ENCODE data around the gene MARCHF7. TPM values are rescaled to one million over a fixed set of nuclear protein-coding genes. Genes with fewer than 3 reads are reported as not detected.

The MARCHF7 gene
- total and polyA plus RNA-seq, 10 of the 15 experiments (the other 5 are each of a cell fraction or from before 2014, with no cell fraction given), result 39.4 to 111 (median 66.5) TPM

DNA sequence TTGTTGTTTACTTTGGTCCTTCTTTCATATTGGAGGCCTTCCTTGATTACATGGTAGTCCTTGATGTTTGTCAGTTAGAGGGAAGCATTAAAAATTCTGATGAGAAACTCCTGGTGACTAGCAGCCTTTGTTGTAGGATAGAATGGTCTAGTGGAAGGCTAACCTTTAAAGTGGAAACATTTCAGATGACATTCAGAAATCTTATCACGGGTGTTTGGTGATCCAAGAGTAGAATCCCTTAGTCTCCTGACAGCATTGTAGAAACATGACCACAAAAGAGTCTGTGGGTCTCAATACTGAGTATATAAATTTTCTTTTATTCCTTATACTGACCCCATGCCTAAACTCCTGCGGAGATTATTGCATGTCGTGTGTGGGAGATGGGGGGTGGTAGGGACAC is 13.4 kb downstream of the MARCHF7 start (continued):
- TF ChIP-seq, protein P1, sequence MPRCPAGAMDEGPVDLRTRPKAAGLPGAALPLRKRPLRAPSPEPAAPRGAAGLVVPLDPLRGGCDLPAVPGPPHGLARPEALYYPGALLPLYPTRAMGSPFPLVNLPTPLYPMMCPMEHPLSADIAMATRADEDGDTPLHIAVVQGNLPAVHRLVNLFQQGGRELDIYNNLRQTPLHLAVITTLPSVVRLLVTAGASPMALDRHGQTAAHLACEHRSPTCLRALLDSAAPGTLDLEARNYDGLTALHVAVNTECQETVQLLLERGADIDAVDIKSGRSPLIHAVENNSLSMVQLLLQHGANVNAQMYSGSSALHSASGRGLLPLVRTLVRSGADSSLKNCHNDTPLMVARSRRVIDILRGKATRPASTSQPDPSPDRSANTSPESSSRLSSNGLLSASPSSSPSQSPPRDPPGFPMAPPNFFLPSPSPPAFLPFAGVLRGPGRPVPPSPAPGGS (IDR thresholded peaks at IDR 0.05; ENCODE audit: borderline replicate concordance, insufficient read depth, low read depth, low read length, poor library complexity, severe bottlenecking), result no peak
- no peak for TF ChIP-seq RAD21 (IDR thresholded peaks at IDR 0.05; ENCODE audit: insufficient read depth, low read depth, low read length)
- TF ChIP-seq TBL1XR1 (IDR thresholded peaks at IDR 0.05; ENCODE audit: low read depth, low read length), result no peak
- TF ChIP-seq PBX3 (IDR thresholded peaks at IDR 0.05; ENCODE audit: insufficient replicate concordance, low read depth, low read length), result no peak

- SMC1A ChIA-PET (ENCODE audit: uncharacterized antibody, unreplicated experiment), result interaction anchor here (12.5 kb wide), 1 partner anchor 11 kb away, joined by 84 read pairs; no protein-coding TSS in a partner anchor
- POLR2A ChIA-PET, result interaction anchor here (0.5 to 3.2 kb wide), 4 partner anchors 8 to 255 kb away, joined by 3 to 12 read pairs (median 4); no protein-coding TSS in a partner anchor
- TF ChIP-seq PBX3 (IDR thresholded peaks at IDR 0.05; ENCODE audit: insufficient replicate concordance, low read depth, low read length) (no peak), RELB (IDR thresholded peaks at IDR 0.05; ENCODE audit: low read depth) (no peak), MTA3 (IDR thresholded peaks at IDR 0.05; ENCODE audit: borderline replicate concordance, low read length) (no peak)
- 50% methylated on average over 3 of the region's 3 CpGs for WGBS (ENCODE audit: insufficient coverage, insufficient replicate concordance, low lambda C conversion rate, missing lambda C conversion rate)
- FAIRE-seq (no peak), ATAC-seq (no peak), DNase-seq (ENCODE audit: low read depth, low spot score) (no peak)
- no peak overlapping the region for H3K27ac ChIP-seq (ENCODE audit: control insufficient read depth, insufficient read depth)
- in situ Hi-C loops (cut with MboI) (no loop called here), intact Hi-C loops (cut with micrococcal nuclease; ENCODE audit: unreplicated experiment) (no loop called here)
- RAD21 ChIA-PET (ENCODE audit: unreplicated experiment), result no interaction called here
- H3K36me3 ChIP-seq (ENCODE audit: control insufficient read depth in 2 of 2, insufficient read depth in 2 of 2, low read length in 1 of 2), result peaks cover 4 to 39% of the 10 kb centered on the region in 2 experiments
- no peak overlapping the region for H2AFZ ChIP-seq (ENCODE audit: control insufficient read depth, low read depth, low read length)
- no TSS peak for BruUV-seq (replicated peaks)
- peaks cover 10% of the 10 kb centered on the region for H3K9me3 ChIP-seq (replicated peaks; ENCODE audit: control insufficient read depth, insufficient read depth, low read length)
- no peak overlapping the region for H3K9ac ChIP-seq (ENCODE audit: control insufficient read depth, insufficient read depth, low read length)
- no peaks in the 10 kb centered on the region for H3K4me1 ChIP-seq (ENCODE audit: control insufficient read depth, insufficient read depth, low read length)
- no peak overlapping the region for H3K4me2 ChIP-seq (ENCODE audit: control insufficient read depth, insufficient read depth)
- peaks cover 4% of the 10 kb centered on the region; the same call in 1 of the 2 replicates for H4K20me1 ChIP-seq (ENCODE audit: control insufficient read depth, insufficient read depth)
- no peak overlapping the region for H3K4me3 ChIP-seq
- CTCF ChIA-PET, result interaction anchor here (1.5 kb wide), 1 partner anchor 19 kb away, joined by 7 read pairs; no protein-coding TSS in a partner anchor
- peaks cover 75% of the 10 kb centered on the region for H3K79me2 ChIP-seq (ENCODE audit: control insufficient read depth, insufficient read depth, low read length)
- no peaks in the 10 kb centered on the region for H3K27me3 ChIP-seq (replicated peaks in 1 of 2; ENCODE audit: control insufficient read depth in 2 of 2, insufficient read depth in 2 of 2, low read length in 1 of 2)
Observed at GRCh38 chr2:159728629-159729028, 16.3 kb downstream of the MARCHF7 start.

Data from GM12878 (cell line).